GM18867 (cell line): Measurements from ENCODE around the gene KCNAB1.

ENCODE experiments used
- ATAC-seq: cut with Tn5 transposase; IDR thresholded peaks from one replicate; pipeline ENCODE4 v1.9.1; 2021; ENCODE audit warnings: mild to moderate bottlenecking, moderate library complexity; ENCODE audit not compliant: unreplicated experiment

The KCNAB1 gene

DNA sequence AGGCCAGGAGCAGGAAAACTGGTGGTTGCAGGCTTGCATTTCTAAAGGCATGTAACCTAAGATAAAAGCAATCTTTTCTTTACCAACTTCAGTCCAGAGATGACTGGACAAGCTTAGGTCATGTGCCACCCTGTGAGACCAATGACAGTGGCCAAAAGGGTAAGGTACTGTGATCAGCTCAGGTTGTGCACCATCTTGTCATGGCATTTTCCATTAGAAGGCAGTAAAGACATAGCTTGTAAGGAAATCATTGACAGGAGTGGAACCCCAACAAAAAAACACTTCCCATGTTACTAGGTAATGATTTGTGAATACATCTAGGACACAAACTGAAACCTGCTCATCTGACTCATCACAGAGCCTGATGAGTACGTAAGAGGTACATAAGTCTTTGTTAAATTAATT, 399.4 kb downstream of the KCNAB1 start:
- peak; percentile 77 for ATAC-seq

GRCh38 chr3:156522673-156523072, 402.3 kb downstream of the KCNAB1 start:
- no peak for ATAC-seq

DNA sequence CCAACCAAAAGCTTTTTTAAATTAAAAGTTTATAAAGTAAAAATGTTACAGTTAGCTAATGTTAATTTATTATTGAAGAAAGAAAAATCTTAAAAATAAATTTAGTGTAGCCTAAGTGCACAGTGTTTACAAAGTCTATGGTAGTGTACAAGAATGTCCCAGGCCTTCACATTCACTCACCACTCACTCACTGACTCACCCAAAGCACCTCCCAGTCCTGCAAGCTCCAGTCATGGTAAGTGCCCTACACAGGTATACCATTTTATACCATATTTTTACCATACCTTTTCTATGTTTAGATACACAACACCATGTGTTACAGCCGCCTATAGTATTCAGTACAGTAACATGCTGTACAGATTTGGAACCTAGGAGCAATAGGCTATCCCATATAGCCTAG, 405.4 kb downstream of the KCNAB1 start:
- ATAC-seq = no peak

DNA sequence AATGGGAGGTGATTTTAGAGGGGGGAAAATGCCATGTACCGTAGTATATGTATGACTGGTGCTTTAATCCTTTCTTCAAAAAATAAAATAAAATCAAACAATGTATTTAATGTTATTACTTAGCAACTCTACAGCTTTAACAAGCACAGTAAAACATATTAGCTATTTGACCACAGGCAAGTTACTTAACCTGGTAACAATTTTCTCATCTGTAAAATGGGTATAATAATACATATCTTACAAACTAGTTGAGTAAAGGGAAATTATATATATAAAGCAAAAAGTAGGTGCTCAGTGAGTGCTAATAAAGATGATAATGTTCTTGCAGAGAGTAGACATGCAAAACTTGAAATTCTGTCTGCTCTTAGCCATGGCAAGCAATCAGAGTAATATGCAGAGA, 406.7 kb downstream of the KCNAB1 start:
- ATAC-seq = no peak

DNA sequence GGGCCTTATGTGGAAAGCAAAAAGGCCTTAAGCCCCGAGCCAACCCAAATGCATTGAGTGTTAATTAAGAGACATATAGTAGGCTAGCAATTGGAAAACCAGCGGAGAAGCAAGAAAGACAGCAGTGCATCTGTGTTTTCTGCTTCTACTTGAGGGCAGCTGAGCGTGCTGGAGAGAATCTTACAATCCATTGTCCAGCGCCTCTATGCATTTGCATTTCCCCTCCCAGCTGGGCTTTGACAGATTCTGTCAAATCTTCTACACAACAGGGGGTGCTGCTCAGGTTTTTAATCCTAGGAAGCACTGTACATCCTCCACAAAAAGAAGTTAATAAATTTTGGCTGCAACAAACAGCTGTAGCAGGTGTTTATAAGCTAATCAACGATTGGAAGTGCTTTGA, 410.6 kb downstream of the KCNAB1 start:
- no peak for ATAC-seq

GRCh38 chr3:156532730-156533129, 412.4 kb downstream of the KCNAB1 start:
- no peak for ATAC-seq

DNA sequence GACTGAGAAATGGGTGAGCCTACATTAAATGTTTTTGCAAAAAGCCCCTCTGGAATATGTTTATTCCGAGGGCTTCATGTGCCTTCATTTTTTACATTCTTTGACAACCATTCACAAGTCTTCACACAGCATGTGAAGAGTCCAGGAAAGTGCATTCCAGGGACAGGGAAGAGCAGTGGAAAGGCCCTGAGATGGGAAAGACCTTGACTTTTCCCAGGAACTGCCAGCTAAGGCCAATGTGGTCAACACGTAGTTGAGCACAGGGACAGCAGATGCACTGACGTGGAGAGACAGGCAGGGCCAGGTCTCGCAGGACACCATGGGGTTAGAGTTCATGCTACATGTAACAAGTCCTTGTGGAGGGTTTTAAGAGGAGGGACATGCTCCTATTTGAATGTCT, 412.8 kb downstream of the KCNAB1 start:
- ATAC-seq = no peak

GRCh38 chr3:156535162-156535627, 414.8 kb downstream of the KCNAB1 start:
- no peak for ATAC-seq

- ATAC-seq = no peak
Measured at GRCh38 chr3:156535798-156536197, 415.4 kb downstream of the KCNAB1 start.

GRCh38 chr3:156536524-156537316, 416.3 kb downstream of the KCNAB1 start:
- no peak for ATAC-seq

DNA sequence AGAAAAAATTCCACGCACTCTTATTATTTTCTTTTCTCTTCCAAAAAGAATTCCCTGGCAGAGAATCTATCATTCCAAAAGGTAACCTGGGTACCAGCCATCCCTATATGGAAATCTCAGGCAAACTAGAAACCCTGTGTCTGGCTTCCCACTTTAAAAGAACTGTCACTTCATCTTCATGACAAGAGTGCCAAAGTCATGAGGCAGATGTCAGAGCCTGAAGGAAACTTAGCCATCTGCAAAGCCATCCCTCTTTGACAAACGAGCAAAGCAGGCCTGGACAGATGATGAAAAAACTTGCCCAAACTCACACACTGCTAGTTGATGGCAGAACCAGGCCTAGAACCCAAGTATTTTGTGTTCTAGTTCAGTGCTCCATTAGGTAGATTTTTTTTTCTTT, 418.7 kb downstream of the KCNAB1 start:
- ATAC-seq = no peak

- ATAC-seq = no peak
Measured at GRCh38 chr3:156539802-156540201, 419.4 kb downstream of the KCNAB1 start.

DNA sequence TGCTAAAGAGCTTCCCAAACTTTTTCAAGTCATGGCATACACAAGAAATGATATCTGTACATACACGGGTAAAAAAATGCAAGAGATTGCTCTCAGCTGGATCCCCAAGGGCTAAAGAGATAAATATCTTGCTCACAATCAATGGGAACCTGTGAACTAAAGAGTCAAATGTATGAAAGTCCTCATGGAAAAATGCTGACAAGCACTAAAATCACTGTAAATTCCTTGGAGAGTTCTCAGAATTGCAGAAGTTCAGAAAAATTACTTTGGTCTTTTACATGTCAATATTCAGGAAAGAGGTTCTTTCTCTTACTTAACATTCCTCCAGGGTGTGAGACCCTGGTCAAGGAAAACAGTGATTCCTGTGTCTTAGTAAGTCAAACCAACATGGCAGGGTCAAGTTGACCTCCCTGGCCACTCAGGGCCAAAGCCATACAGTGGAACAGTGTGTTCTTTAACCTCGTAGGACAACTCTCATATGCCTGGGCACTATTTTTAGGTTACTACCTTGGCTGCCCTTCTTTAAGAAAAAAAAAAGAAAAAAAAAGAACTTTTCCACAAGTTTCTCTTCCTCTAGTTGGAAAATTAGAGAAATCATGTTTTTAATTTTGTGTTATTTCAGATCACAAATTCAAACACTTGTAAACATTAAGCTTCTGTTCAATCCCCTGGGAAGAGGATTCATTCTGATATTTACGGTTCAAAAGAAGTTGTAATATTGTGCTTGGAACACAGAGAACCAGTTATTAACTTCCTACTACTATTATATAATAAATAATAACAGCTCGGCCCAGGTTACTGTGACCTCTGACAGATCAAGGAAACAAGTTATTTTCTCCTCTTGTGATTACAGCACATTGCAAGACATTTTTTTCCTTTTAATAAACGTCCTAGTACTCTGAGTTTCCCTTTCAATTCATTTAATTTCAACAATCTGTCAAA, 422.0 kb downstream of the KCNAB1 start:
- no peak for ATAC-seq

DNA sequence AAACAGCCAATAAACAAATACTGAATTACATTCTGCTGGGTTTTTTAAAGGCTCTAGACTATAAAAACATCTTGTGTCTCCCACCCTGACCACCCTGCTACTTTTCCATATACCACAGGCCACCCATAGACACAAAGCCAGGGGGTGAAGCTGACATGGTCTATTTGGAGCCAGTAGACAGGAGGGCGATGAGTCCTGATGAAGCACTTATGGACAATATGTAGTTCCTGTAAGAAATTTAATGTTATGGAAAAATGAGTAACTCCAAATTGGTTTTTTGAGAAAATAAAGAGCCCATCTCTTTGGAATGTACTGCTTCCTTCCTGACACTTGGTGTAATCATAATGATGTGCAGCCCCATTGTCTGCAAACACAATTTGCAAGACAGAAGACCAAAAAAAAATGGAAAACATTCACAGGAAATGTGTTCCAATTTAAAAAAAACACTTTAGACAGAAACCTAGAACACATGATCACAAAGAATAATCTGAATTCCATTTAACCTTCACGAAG, 422.7 kb downstream of the KCNAB1 start:
- ATAC-seq = no peak

DNA sequence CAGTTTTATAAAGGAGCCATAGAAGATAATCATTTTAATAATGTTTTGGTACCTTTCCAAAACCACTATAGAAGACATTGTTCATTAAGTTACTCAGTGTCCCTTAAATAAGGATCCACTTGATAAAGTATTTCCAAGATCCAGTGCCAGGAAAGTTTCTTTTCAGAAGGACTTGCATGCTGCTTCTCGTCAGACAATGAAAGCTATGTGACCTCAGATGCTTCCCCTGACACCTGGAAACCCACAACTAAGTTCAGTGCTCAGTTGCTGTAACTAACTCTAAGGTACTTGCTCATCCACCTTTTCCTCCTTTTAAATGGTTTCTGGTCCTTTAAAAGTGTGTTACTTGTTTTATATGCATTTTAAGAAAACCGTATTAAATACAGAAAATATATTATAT, 427.3 kb downstream of the KCNAB1 start:
- ATAC-seq = no peak

DNA sequence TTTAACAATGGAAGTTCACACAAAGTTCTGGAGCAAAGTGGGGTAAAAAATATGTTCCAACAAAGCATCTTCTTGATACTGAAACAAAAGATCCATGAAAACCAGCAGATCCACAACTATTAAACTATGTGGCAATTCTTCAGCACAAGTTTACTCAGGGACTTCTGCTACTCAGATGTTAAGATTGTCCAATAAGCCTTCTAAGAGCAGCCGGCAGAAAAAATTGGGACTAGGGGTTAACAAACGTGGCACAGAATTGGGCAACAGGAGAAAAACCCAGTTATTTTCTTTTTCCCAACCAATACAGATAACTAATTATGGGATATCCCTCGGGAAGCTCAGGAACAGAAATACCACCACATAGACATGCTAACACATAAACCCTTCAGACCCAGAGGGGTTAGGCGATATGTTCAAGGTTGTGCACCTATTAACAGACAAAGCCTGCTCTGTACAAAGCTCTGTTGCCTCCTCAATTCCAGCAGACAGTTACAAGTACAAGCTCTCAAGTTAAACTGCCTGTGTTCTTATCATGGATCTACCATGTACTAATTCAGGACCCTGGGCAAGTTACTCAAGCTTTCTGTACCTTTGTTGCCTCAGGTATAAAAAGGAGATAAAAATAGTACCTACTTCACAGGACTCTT, 427.8 kb downstream of the KCNAB1 start:
- ATAC-seq = no peak

DNA sequence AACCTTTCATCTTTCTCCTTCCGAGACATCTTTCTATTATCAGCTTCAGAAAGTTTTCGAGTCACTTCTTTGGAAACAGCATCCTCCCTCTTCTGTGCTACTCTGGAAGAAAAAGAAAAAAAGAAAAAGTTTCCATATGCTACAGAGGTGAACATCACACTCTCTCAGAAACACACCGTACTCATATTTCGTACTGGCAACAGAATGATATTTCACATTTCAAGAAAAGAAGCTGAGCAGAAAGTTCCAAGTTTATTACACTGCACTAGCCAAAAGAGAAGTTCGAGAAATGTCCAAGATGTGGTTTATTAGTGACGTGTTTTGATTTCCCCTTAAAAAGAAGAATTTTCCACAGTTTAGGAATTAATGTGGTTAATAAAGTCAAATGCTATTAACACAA, 428.5 kb downstream of the KCNAB1 start:
- no peak for ATAC-seq

GRCh38 chr3:156551261-156551660, 430.9 kb downstream of the KCNAB1 start:
- ATAC-seq = no peak

DNA sequence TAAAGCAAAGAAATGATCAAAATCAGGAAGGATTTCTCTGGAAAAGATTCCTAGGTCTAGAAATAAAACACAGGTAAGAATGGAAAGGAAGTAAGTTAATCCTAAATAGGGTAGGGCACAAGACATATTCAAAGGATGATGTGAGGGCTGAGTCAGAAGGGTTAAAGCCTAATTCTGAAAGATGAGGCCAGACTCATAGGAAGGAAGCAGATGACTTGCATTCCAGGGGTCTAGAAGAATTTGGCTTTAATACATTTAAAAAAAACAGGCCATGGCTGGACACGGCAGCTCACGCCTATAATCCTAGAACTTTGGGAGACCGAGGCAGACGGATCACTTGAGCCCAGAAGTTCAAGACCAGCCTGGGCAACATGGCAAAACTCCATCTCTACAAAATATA, 431.4 kb downstream of the KCNAB1 start:
- no peak for ATAC-seq

DNA sequence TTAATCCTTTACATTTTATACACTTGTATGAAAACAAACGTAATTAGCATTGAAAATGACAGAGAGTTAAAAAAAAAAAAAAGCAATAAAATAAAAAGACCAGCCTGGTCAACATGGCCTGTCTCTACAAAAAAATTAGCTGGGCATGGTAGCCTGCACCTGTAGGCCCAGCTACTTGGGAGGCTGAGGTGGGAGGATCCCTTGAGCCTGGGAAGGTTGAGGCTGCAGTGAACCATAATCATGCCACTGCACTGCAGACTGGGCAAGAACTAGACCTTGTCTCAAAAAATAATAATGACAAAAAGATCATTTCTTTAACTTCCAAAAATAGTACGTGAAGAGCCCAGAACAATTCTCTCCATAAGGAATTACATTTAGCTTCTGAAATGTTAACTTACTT, 432.6 kb downstream of the KCNAB1 start:
- ATAC-seq = no peak

DNA sequence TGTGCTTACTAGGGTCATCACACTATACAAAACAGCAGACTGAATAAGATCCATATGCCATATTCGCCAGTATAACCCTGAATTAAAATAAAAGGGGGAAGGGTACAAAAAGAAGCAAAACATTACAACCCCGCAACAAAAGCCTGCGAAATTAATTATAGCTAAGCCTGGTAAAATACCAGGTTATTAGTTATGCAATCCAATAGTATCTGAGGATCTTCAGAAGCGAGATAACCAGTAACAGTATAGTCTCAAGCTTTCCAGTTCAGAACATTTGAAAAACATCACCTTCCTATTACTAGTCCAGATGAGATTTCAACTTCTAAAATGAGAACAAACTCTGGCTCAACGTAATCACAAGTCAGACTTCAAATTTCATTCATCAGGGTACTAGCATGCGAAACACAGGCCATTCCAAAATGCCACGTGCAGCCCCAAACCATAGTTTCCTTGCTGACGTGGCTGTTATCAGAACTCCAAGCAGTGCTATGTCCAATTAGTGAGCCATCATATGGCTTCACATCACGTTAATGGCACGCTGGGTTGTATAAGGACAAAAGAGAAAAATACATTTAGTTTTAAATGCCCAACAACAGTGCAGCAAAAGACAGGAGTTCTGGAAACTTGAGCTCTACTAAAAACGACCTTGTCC, 433.5 kb downstream of the KCNAB1 start:
- ATAC-seq = no peak
